CD4-positive, alpha-beta T cell treated with Interleukin-4 for 1 hour (primary cell): Measurements from ENCODE around the gene SLC35F3.
"Not testable (repeated sequence)": the region's sequence is repeated elsewhere in the genome, so short reads cannot be mapped to it uniquely, and the experiment has no call there.

Source experiments
- DNase-seq, 2 donors: peaks; one replicate each; pipeline ENCODE4 v3.0.0-alpha.2; 2020 to 2022

SLC35F3 gene

GRCh38 chr1:234111458-234112142 lies 207.1 kb downstream of the SLC35F3 start:
- no peak for DNase-seq

DNA sequence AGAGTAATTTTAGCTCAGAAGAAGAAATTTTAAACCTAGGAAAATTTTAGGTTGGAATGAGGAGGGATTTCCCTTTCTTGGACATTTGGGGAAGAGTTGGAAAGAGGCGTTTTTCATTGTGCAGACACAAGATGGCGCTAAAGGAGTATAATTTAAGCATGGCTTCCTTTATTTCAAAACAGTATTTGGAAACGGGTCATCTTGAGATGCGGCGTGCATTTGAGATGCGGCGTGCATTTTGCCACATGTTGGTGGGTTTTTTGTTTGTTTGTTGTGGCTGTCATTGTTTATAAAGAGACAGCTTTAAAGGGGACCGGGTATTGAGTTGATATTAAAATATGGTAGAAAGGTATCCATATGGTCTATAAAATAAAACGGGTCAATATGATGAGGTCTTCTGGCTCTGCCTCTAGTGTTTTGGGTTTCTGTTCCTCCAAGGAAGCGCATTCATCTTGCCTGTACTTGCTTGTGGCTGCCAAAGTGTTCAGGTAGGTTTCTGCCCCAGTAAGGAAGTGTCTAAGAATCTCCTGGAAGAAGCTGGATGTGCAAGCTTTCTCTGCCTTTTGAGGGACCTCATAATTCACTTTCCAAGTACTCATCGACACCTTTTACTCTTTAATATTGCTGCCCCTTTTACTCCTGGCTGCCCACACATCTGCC lies 210.3 kb downstream of the SLC35F3 start:
- peak in 1 of 2 donors; percentile 33 for DNase-seq

- no peak for DNase-seq
Observed at GRCh38 chr1:234118911-234119310, 214.4 kb downstream of the SLC35F3 start.

- no peak for DNase-seq
Observed at GRCh38 chr1:234119431-234119830, 215.0 kb downstream of the SLC35F3 start.

GRCh38 chr1:234120327-234120944 lies 216.0 kb downstream of the SLC35F3 start:
- DNase-seq = no peak

DNA sequence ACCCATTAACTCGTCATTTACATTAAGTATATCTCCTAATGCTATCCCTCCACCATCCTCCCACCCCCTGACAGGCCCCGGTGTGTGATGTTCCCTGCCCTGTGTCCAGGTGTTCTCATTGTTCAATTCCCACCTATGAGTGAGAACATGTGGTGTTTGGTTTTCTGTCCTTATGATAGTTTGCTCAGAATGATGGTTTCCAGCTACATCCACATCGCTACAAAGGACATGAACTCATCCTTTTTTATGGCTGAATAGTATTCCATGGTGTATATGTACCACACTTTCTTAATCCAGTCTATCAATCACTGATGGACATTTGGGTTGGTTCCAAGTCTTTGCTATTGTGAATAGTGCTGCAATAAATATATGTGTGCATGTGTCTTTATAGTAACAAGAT lies 217.2 kb downstream of the SLC35F3 start:
- DNase-seq = not testable (repeated sequence)

- not testable (repeated sequence) for DNase-seq
Observed at GRCh38 chr1:234122571-234122970, 218.1 kb downstream of the SLC35F3 start.

DNA sequence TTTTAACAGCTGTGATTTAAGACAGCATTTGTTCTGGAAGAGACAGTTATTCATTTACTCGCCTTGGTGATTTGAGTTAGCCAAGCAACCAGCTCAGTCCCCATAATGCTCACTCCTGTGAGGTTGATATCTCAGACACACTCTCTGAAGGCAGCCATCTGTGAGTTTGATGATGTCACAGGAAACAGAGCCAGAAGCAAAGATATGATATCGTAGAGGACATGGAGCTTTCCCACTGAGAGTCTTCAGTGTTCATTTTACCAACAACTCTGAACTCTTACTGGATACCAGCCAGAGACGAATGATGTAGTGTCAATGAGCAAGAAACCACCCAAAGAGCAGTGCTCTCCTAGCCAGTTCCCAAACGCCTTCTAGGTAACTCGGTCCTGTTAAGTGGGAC lies 219.4 kb downstream of the SLC35F3 start:
- DNase-seq = no peak

DNA sequence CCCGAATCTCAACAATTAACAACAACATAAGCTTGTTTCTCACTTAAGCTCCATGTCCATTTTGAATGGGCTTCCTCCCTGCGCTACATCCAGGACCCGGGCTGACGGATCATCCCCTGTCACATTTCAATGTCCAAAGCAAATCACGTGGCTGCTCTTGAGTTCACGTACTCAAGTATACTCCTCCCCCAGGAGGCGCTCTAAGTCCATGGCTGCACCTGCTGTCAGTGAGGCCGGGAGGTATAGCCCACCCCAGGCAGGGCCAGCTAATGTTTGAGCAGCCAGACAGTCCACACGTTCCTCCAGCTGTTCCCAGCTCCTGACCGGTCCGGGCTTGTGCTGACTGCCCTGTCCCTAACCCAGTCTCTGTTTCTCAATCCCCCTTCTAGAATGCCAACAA lies 220.8 kb downstream of the SLC35F3 start:
- DNase-seq = no peak

DNA sequence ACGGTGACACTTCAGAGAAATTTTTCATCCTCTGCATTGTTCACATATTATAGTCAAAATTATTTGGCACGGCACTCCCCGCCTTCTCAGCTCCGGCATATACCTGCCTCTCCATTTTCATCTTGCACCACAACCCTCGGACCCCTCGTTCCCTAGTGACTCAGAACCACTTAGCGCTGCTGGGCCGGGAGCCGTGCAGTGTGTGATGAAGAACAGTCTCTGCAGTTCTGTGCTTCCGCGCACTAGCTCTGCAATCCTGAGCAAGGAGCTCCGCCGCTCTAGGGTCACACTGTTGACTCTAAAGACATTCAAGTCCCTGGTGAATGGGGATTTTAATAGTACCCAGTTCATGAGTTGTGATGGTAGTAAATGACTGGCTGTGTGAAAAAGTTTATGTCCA lies 221.2 kb downstream of the SLC35F3 start:
- no peak for DNase-seq

- no peak for DNase-seq
Observed at GRCh38 chr1:234127026-234127671, 222.7 kb downstream of the SLC35F3 start.

GRCh38 chr1:234132795-234133194 lies 228.3 kb downstream of the SLC35F3 start:
- DNase-seq = no peak

DNA sequence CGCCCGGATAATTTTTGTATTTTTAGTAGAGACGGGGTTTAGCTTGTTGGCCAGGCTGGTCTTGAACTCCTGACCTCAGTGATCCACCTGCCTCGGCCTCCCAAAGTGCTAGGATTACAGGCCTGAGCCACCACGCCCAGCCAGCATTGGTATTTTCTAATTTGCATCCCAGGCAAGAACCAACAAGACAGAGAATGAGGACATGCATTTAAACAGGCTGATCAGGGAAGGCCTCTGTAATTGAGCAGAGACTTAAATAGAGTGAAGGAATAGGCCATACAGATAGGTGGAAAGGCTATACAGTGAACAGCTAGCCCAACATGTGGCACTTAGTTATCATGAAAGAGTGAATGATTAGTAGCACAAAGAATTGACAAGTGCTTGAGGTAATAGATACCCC lies 230.4 kb downstream of the SLC35F3 start:
- DNase-seq = no peak

GRCh38 chr1:234135501-234135900 lies 231.0 kb downstream of the SLC35F3 start:
- no peak for DNase-seq

DNA sequence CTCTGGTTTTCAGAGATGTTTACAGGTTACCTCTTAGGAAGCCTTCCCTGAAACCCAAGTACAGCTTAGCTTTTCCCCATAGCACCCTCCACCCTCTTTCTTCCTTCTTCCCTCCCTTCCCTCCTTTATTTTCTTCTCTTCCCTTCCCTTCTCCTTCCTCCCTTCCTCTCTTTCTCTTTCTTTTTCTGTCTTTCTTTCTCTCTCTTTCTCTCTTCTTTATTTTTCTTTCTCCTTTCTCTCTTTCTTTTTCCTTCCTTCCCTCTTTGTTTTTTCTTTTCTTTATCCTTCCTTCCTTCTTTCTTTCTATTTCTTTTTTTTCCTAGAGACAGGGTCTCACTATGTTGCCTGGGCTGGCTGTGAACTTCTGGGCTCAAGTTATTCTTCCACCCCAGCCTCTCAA lies 231.6 kb downstream of the SLC35F3 start:
- DNase-seq = no peak

- no peak for DNase-seq
Observed at GRCh38 chr1:234139966-234140365, 235.5 kb downstream of the SLC35F3 start.

DNA sequence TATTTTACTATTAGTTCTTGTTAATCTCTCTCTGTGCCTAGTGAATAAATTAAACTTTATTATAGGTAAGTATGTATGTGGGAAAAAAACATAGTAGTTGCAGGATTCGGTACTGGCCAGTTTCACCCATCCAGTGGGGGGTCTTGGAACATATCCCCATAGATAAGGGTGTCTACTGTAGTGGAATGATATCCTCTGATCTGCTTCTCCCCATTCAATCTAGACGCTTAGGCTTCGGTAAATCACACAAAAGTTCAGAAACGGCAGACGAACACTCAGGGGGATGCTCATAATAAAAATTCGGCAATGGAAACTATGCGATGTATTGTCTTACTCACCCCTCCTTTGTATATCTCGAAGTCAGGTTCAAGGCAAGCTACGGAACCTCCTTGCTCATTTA lies 235.9 kb downstream of the SLC35F3 start:
- no peak for DNase-seq

GRCh38 chr1:234141006-234141405 lies 236.5 kb downstream of the SLC35F3 start:
- DNase-seq = no peak

GRCh38 chr1:234143681-234144080 lies 239.2 kb downstream of the SLC35F3 start:
- no peak for DNase-seq

GRCh38 chr1:234144901-234145300 lies 240.4 kb downstream of the SLC35F3 start:
- DNase-seq = no peak

DNA sequence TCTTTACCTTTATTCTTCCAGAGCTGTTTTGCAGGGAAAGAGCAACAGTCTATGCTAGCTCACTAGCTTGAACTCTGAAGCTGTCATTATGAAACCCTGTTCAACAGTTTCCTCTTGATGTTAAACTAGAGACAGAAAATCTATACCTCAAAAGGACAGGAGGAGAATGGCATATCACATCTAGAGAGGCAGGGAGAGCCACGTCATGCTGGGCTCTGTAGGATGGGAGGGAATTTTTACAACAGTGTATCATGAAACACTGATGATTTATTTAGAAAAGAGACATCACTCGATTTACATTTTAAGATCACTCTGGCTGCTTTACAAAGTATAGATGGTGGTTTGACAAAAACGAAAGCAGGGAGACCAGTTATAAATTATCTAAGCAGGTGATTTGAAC lies 243.9 kb downstream of the SLC35F3 start:
- no peak for DNase-seq

DNA sequence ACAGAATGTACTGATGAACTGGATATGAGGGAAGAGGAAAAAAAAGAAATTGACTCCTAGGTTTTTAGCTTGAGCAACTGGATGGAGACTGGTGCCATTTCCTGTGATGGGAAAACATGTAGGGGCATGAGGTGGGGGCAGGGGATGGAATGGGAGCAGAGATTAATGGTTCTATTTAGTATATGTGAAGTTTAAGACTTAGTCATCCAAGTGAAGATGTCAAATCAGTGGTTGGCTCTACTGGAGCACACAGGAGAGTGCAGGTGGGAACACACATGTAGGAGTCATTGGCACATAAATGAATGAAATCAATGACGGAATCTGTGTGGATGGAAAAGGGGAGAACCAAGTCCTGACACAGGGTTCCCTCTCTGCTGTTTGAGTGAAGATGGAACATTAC lies 244.3 kb downstream of the SLC35F3 start:
- no peak for DNase-seq

- no peak for DNase-seq
Observed at GRCh38 chr1:234149217-234149616, 244.7 kb downstream of the SLC35F3 start.

DNA sequence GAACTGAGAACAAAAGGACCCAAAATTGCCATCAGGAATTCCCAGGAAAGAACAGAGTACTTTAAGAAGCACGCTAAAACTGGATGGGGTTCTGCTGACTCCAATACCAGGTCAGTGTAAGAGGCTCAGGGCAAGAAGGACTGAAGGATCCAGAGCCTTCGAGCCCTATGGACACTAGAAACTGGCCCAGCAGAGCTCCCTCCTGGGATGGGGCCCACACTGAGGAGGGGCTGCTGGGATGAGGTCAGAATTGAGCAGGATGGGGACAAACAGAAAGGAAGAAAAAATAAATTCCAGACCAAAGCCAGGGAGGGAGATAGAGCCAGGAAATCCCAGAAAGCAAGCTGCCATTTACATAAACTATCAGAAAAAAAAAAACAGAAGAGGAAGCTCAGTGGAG lies 246.4 kb downstream of the SLC35F3 start:
- no peak for DNase-seq
